HUES64 (cell line): ENCODE measurements around the gene PLA2G4E.
A peak's percentile ranks its signal among the peaks of the same experiment; 100 is the strongest.

Experiments
- H3K27ac ChIP-seq: 2 replicates; pipeline ENCODE4 v1.7.0; 2013; ENCODE audit warnings: low read depth, low read length, inconsistent platforms
- H3K27me3 ChIP-seq: 2 replicates; pipeline ENCODE4 v1.6.1; 2013; ENCODE audit warnings: mild to moderate bottlenecking, low read length; ENCODE audit not compliant: insufficient read depth
- H3K36me3 ChIP-seq: 2 replicates; pipeline ENCODE4 v1.6.1; 2013; ENCODE audit warnings: mild to moderate bottlenecking, low read length; ENCODE audit not compliant: insufficient read depth
- H3K4me1 ChIP-seq: 2 replicates; pipeline ENCODE4 v1.6.1; 2013; ENCODE audit warnings: mild to moderate bottlenecking, low read length, moderate library complexity; ENCODE audit not compliant: insufficient read depth
- H3K4me3 ChIP-seq: 2 replicates; pipeline ENCODE4 v1.5.1; 2013; ENCODE audit warnings: mild to moderate bottlenecking, low read length, moderate library complexity
- H3K9ac ChIP-seq: 2 replicates; pipeline ENCODE4 v1.6.1; 2013; ENCODE audit warnings: mild to moderate bottlenecking, low read depth, low read length
- H3K9me3 ChIP-seq: 2 replicates; pipeline ENCODE4 v1.6.1; 2013; ENCODE audit warnings: low read depth, low read length; ENCODE audit not compliant: insufficient read depth
- WGBS: fragments of 150-250, 120-280 bp; methylation state at CpG from one replicate; pipeline ENCODE4 v1.1.7; 2013; ENCODE audit warnings: missing lambda C conversion rate; 5-methylcytosine and 5-hydroxymethylcytosine counted together

Gene PLA2G4E

DNA sequence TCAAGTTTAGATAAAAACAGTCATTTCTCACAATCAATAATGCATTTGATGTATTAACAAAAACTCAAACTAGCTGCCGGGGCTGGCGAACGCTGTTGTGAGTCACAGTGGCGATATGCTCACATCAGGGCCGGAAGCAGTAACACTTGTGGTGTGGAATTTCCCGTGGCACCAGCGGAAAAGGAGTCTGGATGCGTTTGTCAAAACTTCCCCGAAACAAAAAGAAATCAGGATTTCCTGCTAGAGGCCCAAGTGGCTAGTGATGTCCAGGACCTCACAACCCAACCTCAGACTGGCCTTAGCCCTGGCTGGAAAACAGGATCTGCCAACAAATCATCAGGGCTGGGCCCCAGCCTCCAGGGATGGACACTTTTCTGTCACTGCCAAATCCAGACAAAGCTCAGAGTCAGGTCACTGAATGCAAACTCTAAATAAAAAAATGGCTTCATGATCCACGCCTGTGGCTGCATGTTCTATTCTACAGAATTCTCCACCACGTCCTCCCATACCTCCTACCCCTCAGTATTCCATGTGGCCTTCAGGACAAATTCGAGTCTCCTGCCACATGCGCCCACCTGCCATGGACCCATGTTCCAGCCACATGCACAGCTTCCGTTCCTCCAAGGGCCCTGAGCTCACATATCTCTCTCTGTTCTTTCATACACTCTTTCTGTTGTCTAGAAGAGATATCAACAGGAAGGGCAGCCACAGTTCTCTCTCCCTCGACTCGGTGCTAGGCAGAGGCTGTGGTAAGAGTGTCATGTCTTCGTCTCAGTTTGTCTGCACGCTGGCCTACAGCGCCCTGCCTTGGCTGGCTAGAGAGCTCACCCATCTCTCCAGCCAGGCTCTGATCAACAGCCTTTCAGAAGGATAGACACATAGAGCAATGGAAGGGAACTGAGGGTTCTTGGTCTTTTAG, 83.9 kb downstream of the PLA2G4E start:
- Histone ChIP-seq H3K9ac (no peak overlapping the region), H3K9me3 (no peaks in the 10 kb centered on the region), H3K36me3 (peaks cover 17% of the 10 kb centered on the region), H3K27ac (no peak overlapping the region), H3K4me1 (peaks cover 32% of the 10 kb centered on the region), H3K4me3 (no peak overlapping the region), H3K27me3 (no peaks in the 10 kb centered on the region)
- 92% methylated on average over 19 of the region's 19 CpGs for WGBS

DNA sequence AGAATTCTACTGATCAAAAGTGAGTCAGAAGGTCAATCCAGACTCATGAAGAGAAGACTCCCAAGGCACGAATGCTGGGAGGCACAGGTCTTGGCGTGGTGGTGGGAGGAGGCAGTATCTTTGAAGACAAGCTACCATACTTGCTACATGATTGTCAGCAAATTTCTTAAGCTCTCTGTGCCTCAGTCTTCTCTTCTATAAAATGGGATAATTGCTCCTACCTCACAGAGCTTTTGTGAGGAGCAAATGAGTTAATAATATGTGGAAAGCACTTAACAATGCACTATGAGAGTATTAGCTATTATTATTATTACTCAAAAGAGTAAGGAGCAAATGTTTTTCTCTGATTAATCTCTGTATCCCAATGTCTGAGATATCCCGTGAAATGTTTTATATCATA, 84.7 kb downstream of the PLA2G4E start:
- H3K9me3 ChIP-seq, result no peaks in the 10 kb centered on the region
- peaks cover 10% of the 10 kb centered on the region for H3K36me3 ChIP-seq
- no peaks in the 10 kb centered on the region for H3K27me3 ChIP-seq
- 98% methylated on average over 2 of the region's 3 CpGs for WGBS
- H3K4me3 ChIP-seq, result no peak overlapping the region
- H3K27ac ChIP-seq, result no peak overlapping the region
- peaks cover 29% of the 10 kb centered on the region for H3K4me1 ChIP-seq
- H3K9ac ChIP-seq, result no peak overlapping the region

DNA sequence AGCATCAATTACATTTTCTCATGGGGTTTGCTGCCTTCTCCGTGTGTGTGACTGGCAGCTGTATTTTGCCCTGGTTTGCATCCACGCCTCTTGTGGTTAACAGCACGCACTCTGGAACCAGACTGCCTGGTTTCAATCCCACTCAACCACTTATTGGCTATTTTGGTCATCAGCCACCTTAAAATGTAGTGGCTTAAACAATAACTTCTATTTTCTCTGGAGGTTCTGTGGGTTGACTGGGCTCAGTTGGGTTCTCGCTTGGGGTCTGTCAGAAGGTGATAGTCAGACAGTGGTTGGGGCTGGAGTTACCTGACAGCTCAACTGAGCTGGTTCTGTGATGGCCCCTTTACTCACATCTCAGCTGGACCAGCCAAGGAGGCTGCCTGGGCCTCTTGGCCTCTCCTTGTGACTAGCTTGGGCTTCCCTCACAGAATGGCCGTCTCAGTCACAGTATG, 85.2 kb downstream of the PLA2G4E start:
- Histone ChIP-seq H3K9ac (no peak overlapping the region), H3K27ac (no peak overlapping the region), H3K27me3 (no peaks in the 10 kb centered on the region), H3K4me3 (no peak overlapping the region), H3K9me3 (no peaks in the 10 kb centered on the region), H3K4me1 (peaks cover 29% of the 10 kb centered on the region), H3K36me3 (peaks cover 7% of the 10 kb centered on the region)
- WGBS, result 79% methylated on average over 5 of the region's 5 CpGs

GRCh38 chr15:41934843-41935242, 86.0 kb downstream of the PLA2G4E start:
- Histone ChIP-seq H3K4me3 (no peak overlapping the region), H3K27me3 (no peaks in the 10 kb centered on the region), H3K36me3 (0 out of 2 replicates have a peak, but pooled peaks cover under 1% of the 10 kb centered on the region), H3K9me3 (no peaks in the 10 kb centered on the region), H3K4me1 (peaks cover 29% of the 10 kb centered on the region), H3K9ac (no peak overlapping the region), H3K27ac (no peak overlapping the region)
- 64% methylated on average over 4 of the region's 4 CpGs for WGBS

DNA sequence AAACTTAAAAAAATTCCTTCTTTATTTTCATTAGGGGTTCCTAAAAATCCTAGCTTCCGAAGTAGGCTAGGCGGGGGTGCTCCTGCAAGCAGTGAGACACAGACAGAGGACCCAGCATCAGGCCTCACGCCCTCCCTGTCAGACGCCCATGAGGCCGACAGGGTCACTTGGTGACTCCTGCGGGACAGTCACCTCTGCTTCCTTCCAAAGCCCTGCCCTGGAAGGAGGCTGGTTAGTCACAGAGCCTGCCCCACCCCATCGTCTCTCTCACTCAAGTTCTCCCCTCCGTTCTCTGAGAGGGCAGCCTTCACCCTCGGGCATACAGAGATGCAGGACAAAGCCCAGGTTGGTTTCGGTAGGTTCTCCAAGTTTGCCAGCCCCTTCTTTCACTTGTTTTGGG, 87.1 kb downstream of the PLA2G4E start:
- Histone ChIP-seq H3K4me3 (no peak overlapping the region), H3K4me1 (peaks cover 32% of the 10 kb centered on the region), H3K27ac (no peak overlapping the region), H3K9ac (no peak overlapping the region), H3K9me3 (no peaks in the 10 kb centered on the region), H3K27me3 (no peaks in the 10 kb centered on the region), H3K36me3 (no peaks in the 10 kb centered on the region)
- WGBS, result 74% methylated on average over 10 of the region's 10 CpGs

- peaks cover 33% of the 10 kb centered on the region for H3K4me1 ChIP-seq
- no peaks in the 10 kb centered on the region for H3K36me3 ChIP-seq
- H3K27ac ChIP-seq, result no peak overlapping the region
- no peaks in the 10 kb centered on the region for H3K9me3 ChIP-seq
- H3K27me3 ChIP-seq, result no peaks in the 10 kb centered on the region
- H3K9ac ChIP-seq, result peak overlapping the region; percentile 16; the same call in 1 of the 2 replicates
- no peak overlapping the region for H3K4me3 ChIP-seq
- 89% methylated on average over 7 of the region's 7 CpGs for WGBS
Observed at GRCh38 chr15:41933326-41933725, 87.5 kb downstream of the PLA2G4E start.

DNA sequence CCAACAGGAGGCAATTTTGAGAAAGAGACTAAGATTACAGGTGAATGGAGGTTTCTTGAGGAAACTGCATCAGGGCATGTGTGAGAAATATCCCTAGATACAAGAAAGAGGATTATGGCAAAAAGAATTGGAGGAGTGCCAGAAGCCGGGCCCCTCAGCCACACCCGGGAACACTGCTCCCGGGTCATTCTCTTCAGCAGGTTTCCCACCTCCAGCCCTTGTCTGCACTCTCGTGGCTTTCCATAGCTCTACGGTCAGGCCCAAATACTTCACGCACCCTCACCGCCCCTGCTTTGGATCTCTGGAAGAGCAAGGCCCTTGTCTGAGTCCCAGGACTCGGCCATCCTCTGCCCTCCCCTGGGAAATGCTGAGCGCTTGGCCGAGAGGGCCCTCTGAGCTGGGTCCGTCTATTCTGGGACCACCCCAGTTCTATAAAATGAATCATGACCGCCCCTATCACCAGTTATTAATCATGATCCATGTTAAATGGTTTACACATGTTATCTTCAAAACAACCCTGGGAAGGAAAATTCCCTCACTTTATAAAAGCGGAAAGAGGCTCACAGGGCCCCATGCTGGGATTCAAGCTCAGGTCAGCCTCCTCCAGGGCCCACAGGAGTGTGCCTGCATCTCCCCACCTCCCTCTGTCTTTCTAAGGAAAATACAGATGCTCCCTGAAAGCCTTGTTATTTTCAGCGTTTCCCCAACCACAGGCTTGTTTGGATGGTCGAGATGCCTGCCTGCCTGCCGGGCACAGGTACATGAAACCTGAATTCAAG, 88.1 kb downstream of the PLA2G4E start:
- H3K36me3 ChIP-seq, result no peaks in the 10 kb centered on the region
- peak overlapping the region; percentile 16; the same call in 1 of the 2 replicates for H3K9ac ChIP-seq
- no peak overlapping the region for H3K4me3 ChIP-seq
- no peaks in the 10 kb centered on the region for H3K9me3 ChIP-seq
- H3K27ac ChIP-seq, result no peak overlapping the region
- peaks cover 33% of the 10 kb centered on the region for H3K4me1 ChIP-seq
- no peaks in the 10 kb centered on the region for H3K27me3 ChIP-seq
- 82% methylated on average over 16 of the region's 16 CpGs for WGBS

DNA sequence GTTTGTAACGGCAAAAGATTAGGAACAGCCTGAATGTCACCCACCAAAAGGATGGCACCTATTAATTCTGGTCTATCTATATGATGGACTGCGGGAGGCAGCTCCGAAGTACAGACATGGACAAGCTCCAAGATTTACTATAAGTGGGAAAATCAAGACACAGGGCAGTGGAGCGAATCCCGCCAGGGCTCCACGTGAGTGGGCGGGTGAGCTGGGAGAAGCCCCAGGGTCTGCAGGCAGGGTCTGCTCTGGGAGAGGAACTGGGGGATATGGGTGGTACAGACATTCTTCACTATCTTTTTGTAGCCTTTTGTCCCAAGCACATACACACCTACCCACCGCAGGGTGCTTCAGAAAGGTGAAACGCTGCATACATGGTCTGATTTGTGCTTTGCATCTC, 88.7 kb downstream of the PLA2G4E start:
- H3K4me3 ChIP-seq, result no peak overlapping the region
- no peak overlapping the region for H3K9ac ChIP-seq
- WGBS, result 97% methylated on average over 9 of the region's 9 CpGs
- no peak overlapping the region for H3K27ac ChIP-seq
- H3K4me1 ChIP-seq, result peaks cover 33% of the 10 kb centered on the region
- no peaks in the 10 kb centered on the region for H3K36me3 ChIP-seq
- H3K9me3 ChIP-seq, result no peaks in the 10 kb centered on the region
- no peaks in the 10 kb centered on the region for H3K27me3 ChIP-seq
